ES-I3 (cell line): ENCODE results near the gene EIF3K.
"Not testable (repeated sequence)": the region's sequence is repeated elsewhere in the genome, so short reads cannot be mapped to it uniquely, and the experiment has no call there.

Experiments used
- H3K36me3 ChIP-seq: 2 replicates; pipeline ENCODE4 v1.6.1; 2013; ENCODE audit warnings: mild to moderate bottlenecking, low read length, control low read depth, moderate library complexity; ENCODE audit not compliant: insufficient read depth
- H3K4me1 ChIP-seq: 2 replicates; pipeline ENCODE4 v1.6.1; 2013; ENCODE audit warnings: mild to moderate bottlenecking, control low read depth, low read length; ENCODE audit not compliant: insufficient read depth
- H3K9ac ChIP-seq: 2 replicates; pipeline ENCODE4 v1.6.1; 2013; ENCODE audit warnings: low read depth, mild to moderate bottlenecking, low read length, moderate library complexity
- H3K9me3 ChIP-seq: 2 replicates; pipeline ENCODE4 v1.6.1; 2013; ENCODE audit warnings: mild to moderate bottlenecking, low read length, moderate library complexity; ENCODE audit not compliant: control insufficient read depth, insufficient read depth

The EIF3K gene

DNA sequence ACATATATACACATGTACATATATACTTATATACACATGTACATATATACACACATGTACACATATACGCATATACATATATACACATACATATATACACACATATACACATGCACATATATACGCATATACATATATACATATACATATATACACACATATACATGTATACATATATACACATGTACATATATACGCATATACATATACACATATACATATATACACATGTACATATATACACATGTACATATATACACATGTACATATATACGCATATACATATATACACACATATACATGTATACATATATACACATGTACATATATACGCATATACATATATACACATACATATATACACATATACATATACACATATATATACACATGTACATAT lies 16.1 kb upstream of the EIF3K start:
- H3K9me3 ChIP-seq, H3K9ac ChIP-seq, H3K4me1 ChIP-seq, H3K36me3 ChIP-seq: not testable (repeated sequence)

DNA sequence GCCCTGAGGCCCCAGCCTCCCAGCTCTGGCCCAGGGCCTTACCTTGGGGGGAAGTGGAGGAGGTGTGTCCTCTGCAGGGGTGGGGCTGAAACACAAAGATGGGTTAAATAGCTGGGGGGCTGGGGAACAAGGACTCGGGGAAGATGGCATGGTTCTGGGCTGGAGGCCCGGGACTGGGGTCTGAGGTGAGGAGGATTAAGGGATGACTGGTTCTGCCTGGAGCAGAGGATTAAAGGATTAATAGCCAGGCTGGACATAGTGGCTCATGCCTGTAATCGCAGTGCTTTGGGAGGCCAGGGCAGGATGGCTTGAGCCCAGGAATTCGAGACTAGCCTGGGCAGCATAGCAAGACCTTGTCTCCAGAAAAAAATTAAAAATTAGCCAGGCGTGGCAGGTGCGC lies 12.9 kb upstream of the EIF3K start:
- Histone ChIP-seq H3K4me1 (no peaks in the 10 kb centered on the region), H3K9ac (no peak overlapping the region), H3K9me3 (no peaks in the 10 kb centered on the region), H3K36me3 (no peaks in the 10 kb centered on the region)

DNA sequence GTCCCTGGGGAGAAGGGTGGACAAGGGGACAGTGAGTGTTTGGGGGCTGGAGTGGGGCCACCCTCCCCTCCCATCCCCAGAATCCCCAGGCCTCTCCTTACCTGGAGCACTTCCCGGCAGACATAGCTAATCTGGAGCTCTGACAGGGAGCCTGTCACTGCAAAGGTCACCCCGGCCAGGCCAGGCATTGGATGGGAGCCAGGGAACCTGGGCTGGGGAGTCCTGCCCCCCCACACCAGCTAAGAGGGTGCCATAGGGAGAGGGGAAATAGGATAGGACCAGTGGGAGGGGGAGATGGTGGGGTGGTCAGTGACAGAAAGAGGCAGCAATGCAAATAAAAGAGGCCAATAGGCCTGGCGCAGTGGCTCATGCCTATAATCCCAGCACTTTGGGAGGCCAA lies 4.7 kb upstream of the EIF3K start:
- no peaks in the 10 kb centered on the region for H3K36me3 ChIP-seq
- H3K9ac ChIP-seq = no peak overlapping the region
- no peaks in the 10 kb centered on the region for H3K9me3 ChIP-seq
- H3K4me1 ChIP-seq = peaks cover 5% of the 10 kb centered on the region; the same call in 1 of the 2 replicates

DNA sequence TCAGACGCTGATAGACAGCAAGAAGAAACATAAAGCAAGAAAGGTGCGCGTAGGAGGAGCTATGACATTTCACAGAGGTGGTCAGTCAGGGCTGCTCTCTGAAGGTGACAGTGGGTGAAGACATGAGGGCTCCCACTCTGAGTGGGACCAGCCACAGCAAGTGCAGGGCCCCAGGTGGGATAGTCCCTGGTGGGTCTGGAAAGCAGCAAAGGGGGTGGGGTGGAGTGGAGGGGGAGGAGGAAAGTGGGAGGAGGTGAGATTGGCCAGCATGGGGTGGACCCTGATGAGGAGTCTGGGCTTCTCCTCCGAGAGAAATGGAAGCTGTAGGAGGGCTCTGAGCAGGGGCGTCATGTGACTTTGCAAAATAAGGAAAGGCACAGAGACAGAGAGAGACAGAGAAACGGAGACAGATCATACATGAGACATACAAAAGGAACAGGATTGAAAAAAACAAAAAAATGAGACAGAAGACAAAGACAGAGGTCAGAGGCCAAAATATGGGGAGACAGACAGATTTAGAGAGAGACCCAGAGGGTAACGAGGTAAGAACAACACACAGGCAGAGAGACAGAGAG lies 3.9 kb upstream of the EIF3K start:
- H3K9me3 ChIP-seq = no peaks in the 10 kb centered on the region
- H3K36me3 ChIP-seq = peaks cover under 1% of the 10 kb centered on the region; the same call in 1 of the 2 replicates
- H3K9ac ChIP-seq = no peak overlapping the region

DNA sequence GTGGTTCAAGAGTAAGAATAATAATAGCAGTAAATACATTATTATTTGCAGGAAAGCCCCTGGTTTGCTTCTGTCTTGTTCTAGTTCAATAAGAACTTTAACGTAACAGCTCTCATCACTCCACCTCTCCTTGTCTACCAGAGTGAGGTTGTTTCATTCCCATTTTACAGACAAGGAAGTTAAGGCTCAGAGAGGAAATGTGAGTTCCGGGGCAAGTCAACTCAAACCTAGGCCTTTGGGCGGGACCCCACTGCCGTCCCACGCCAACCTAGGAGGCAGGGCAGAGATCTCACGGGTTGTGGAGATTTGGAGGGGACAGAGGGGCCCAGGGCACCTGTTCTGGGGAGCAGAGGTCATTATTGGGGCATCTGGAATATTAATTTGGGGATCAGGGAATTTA lies 2.7 kb upstream of the EIF3K start:
- H3K4me1 ChIP-seq = peaks cover 11% of the 10 kb centered on the region
- no peak overlapping the region for H3K9ac ChIP-seq
- peaks cover 6% of the 10 kb centered on the region for H3K36me3 ChIP-seq
- H3K9me3 ChIP-seq = no peaks in the 10 kb centered on the region

More for the DNA sequence above, 3.9 kb upstream of the EIF3K start:
- H3K4me1 ChIP-seq = peaks cover 9% of the 10 kb centered on the region

DNA sequence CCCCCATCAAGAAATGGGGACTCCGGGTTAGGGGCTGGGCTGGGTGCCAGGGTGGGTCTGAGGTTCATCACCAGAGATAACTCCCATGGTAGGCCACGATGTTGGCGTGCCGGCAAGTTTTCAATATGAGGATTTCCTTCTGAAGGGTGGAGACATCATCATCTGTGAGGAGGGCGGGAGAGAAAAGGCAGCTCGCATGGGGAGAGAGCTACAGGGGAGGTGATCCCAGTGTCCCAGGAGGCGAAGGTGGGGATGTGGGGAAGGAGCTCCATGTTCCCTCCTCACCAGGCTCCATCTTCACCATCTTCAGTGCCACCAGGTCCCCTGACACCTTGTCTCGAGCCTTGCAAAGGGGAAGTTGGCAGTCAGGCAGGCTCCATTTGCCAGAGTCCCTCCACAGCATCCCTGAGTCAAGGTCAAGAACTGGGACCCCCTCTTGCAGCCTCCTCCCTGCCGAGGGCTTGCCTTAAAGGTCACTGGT lies 1.7 kb upstream of the EIF3K start:
- Histone ChIP-seq H3K9me3 (no peaks in the 10 kb centered on the region), H3K36me3 (peaks cover 11% of the 10 kb centered on the region), H3K4me1 (peaks cover 11% of the 10 kb centered on the region), H3K9ac (peak overlapping the region; percentile 64; the same call in 1 of the 2 replicates)

DNA sequence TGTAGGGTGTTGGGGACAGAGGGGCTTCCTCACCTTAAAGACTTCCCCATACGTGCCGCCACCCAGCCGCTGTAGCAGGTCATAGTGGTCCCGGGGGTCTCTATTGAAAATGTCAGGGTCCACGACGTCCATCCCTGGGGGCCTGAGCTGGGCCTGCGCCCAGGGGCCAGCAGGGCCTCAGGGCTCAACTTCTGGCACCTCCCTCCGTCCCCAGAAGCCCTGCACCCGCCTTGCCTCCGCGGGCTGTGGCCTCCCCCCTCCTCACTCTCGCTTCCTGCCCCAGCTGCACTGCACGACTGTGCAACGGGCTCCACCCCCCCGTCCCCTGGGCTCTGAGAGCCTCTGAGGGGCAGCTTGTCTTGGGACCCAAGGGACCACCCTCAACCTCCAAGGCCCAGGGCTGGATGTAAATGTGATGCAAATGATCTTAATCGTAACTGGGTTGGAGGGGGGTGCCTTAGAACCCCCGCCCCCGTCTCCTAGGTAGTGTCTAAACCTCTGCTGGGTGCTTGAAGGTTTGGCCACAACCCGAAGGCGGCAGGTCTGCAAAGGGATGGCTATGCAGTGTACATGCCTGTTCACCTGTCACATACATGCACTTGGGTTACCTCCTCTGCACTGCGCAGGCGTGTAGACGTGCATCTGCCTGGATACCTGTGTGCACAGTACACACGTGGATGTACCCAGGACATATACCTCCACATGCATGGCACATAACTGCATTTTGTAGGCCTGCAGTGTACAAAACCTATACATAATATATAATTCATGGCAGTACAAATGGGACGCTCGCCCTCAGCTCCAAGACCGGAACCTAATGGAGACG lies 1.0 kb upstream of the EIF3K start, which contains the start of gene MAP4K1:
Gene MAP4K1, minus strand, starts transcription at position 190 of the 826 bp plus-strand sequence. Its CDS starts 58 bp downstream, at position 132.
- no peaks in the 10 kb centered on the region for H3K9me3 ChIP-seq
- H3K36me3 ChIP-seq = peaks cover 11% of the 10 kb centered on the region
- peaks cover 11% of the 10 kb centered on the region for H3K4me1 ChIP-seq
- peak within 1 kb of the TSS; percentile 64 for H3K9ac ChIP-seq

DNA sequence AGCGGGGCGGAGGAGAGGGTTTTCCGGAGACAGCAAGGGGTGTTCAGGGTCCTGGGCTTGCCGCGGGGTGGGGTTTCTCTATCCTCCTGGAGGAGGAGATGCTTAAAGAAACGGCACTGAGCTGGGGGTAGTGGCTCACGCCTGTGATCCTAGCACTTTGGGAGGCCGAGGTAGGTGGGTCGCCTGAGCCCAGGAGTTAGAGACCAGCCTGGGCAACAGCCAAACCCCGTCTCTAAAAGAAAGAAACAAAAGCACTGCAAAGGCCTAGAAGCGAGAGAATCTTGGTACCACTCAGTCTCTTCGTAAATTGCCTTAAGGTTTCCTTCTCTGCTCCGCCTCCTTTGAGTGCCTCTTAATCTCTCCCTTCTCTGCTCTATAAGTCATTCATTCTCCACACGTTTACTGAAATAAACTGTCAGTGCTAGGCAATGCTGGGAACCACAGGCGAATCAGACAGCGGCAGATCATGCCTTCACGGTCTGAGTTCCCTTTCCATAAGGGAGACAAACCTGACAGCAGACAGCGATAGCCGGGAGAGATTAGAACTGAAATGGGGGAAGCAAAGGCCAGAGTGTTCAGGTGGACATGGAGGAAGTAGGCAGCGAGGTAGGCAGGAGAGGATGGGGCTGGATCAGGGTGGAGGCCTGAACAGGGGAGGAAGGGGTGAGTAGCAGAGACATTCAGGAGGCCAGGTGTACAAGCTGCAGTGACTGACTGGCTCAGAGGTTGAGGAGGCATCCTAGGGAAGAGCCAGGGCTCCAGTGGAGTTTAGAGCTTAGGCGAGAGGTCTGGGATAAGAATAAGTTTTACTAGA lies 580 bp downstream of the EIF3K start:
- peak overlapping the region; percentile 64 for H3K9ac ChIP-seq
- H3K9me3 ChIP-seq = no peaks in the 10 kb centered on the region
- peaks cover 11% of the 10 kb centered on the region for H3K4me1 ChIP-seq
- peaks cover 16% of the 10 kb centered on the region for H3K36me3 ChIP-seq

DNA sequence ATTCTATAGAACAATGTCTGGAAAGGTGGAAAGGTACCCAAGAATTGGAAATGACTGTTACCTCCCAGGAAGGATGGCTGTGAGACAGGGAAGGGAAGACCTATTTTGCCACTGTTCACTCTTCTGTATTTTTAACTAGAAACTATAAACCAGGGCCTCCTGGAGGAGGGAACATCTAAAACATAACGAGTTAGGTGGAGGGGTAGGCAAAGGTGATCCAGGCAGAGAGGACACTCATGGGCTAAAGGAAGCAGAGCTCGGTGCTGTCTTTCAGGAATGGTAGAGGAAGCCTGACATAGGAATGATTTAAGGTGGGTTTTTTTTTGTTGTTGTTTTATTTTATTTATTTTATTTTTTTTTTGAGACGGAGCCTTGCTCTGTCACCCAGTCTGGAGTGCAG lies 5.8 kb downstream of the EIF3K start:
- H3K9me3 ChIP-seq = no peaks in the 10 kb centered on the region
- H3K4me1 ChIP-seq = peaks cover 5% of the 10 kb centered on the region
- peaks cover 32% of the 10 kb centered on the region for H3K36me3 ChIP-seq
- H3K9ac ChIP-seq = no peak overlapping the region

DNA sequence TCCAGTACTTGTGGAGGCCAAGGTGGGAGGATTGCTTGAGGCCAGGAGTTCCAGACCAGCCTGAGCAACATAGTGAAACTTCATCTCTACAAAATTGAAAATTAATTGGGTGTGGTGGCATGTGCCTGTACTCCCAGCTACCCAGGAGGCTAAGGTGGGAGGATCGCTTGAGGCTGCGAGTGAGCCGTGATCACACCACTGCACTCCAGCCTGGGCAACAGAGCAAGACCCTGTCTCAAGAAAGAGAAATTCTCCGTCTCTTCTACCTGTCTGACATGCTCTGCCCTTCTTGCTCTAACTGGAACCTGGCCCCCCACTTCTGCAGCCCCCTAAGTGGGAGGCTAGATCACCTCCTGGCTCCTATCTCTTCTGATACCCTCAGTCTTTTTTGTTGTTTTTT lies 7.4 kb downstream of the EIF3K start:
- Histone ChIP-seq H3K9me3 (no peaks in the 10 kb centered on the region), H3K9ac (no peak overlapping the region), H3K4me1 (no peaks in the 10 kb centered on the region), H3K36me3 (peaks cover 25% of the 10 kb centered on the region)

DNA sequence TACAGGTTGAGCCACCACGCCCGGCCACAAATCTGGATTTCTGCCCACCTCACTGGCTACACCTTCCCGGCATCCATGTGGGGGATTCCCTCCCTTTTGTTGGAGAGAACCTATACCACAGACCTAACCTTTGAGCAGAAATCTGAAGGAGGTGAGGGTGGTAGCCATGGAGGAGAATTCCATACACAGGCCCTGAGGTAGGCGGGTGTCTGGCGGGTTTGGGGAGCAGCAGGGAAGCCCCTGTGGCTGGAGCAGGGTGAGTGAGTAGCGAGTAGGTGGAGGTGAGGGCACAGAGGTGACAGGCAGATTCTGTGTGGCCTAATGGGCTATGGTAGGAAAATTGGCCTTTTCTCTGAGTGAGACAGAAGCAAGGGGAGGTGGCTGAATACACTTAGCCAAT lies 10.6 kb downstream of the EIF3K start:
- Histone ChIP-seq H3K9me3 (no peaks in the 10 kb centered on the region), H3K4me1 (no peaks in the 10 kb centered on the region), H3K36me3 (peaks cover 15% of the 10 kb centered on the region), H3K9ac (no peak overlapping the region)

DNA sequence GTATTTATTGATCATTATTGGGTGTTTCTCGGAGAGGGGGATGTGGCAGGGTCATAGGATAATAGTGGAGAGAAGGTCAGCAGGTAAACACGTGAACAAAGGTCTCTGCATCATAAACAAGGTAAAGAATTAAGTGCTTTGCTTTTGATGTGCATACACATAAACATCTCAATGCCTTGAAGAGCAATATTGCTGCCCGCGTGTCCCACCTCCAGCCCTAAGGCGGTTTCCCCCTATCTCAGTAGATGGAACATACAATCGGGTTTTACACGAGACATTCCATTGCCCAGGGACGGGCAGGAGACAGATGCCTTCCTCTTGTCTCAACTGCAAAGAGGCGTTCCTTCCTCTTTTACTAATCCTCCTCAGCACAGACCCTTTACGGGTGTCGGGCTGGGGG lies 12.3 kb downstream of the EIF3K start:
- H3K4me1 ChIP-seq, H3K9ac ChIP-seq, H3K9me3 ChIP-seq: not testable (repeated sequence)
- peaks cover 16% of the 10 kb centered on the region for H3K36me3 ChIP-seq

DNA sequence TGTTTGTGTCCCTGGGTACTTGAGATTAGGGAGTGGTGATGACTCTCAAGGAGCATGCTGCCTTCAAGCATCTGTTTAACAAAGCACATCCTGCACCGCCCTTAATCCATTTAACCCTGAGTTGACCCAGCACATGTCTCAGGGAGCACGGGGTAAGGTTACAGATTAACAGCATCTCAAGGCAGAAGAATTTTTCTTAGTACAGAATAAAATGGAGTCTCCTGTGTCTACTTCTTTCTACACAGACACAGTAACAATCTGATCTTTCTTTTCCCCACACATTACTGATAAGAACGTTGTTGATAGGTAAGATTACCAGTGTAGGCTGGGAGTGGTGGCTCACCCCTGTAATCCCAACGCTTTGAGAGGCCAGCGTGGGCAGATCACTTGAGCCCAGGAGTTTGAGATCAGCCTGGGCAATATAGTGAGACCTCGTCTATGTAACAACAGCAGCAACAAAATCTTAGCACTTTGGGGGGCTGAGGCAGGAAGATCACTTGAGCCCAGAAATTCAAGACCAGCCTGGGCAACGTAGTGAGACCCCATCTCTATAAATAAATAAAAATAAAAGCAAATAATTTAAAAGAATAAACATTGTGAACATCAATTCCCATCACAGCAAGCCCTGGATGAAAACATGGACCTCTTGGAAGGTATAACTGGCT lies 13.0 kb downstream of the EIF3K start:
- H3K4me1 ChIP-seq, H3K9me3 ChIP-seq, H3K9ac ChIP-seq: not testable (repeated sequence)
- peaks cover 16% of the 10 kb centered on the region for H3K36me3 ChIP-seq
